Limb (tissue), 2 donors: Measurements from ENCODE around the gene RAET1E.
"Not testable (repeated sequence)": the region's sequence is repeated elsewhere in the genome, so short reads cannot be mapped to it uniquely, and the experiment has no call there.

Experiments
- DNase-seq, 2 donors: peaks; one replicate each; pipeline ENCODE4 v3.0.0-alpha.2; 2016; ENCODE audit errors: extremely low spot score in 2 of 2

The RAET1E gene

GRCh38 chr6:149910721-149911151 is 12.8 kb upstream of the RAET1E start:
- DNase-seq: peak in 1 of 2 donors; percentile 4

GRCh38 chr6:149909701-149910470 is 12.0 kb upstream of the RAET1E start:
- peak in 1 of 2 donors; percentile 10 for DNase-seq

GRCh38 chr6:149908480-149908879 is 10.6 kb upstream of the RAET1E start:
- DNase-seq: not testable (repeated sequence)

GRCh38 chr6:149907317-149907716 is 9.4 kb upstream of the RAET1E start:
- no peak for DNase-seq

GRCh38 chr6:149906405-149906804 is 8.5 kb upstream of the RAET1E start:
- DNase-seq: no peak

GRCh38 chr6:149905911-149906371 is 8.0 kb upstream of the RAET1E start:
- DNase-seq: no peak

GRCh38 chr6:149905371-149905910 is 7.5 kb upstream of the RAET1E start:
- DNase-seq: no peak

- peak in 1 of 2 donors; percentile 13 for DNase-seq
These were observed 6.9 kb upstream of the RAET1E start for GRCh38 chr6:149904661-149905370.

- DNase-seq: peak in 1 of 2 donors; percentile 11
These were observed 6.2 kb upstream of the RAET1E start for GRCh38 chr6:149903938-149904611.

- peak in 1 of 2 donors; percentile 3 for DNase-seq
These were observed 3.7 kb upstream of the RAET1E start for GRCh38 chr6:149901444-149902140.

- no peak for DNase-seq
These were observed 2.9 kb upstream of the RAET1E start for GRCh38 chr6:149900620-149901443.

GRCh38 chr6:149899926-149900619 is 2.2 kb upstream of the RAET1E start:
- no peak for DNase-seq

GRCh38 chr6:149899486-149899885 is 1.6 kb upstream of the RAET1E start:
- no peak for DNase-seq

GRCh38 chr6:149898966-149899365 is 1.1 kb upstream of the RAET1E start:
- DNase-seq: no peak

- no peak for DNase-seq
These were observed 757 bp downstream of the RAET1E start for GRCh38 chr6:149897015-149897697.

GRCh38 chr6:149896491-149896890 is 1.4 kb downstream of the RAET1E start:
- DNase-seq: no peak

GRCh38 chr6:149895833-149896271 is 2.1 kb downstream of the RAET1E start:
- no peak for DNase-seq

- DNase-seq: no peak
These were observed 2.8 kb downstream of the RAET1E start for GRCh38 chr6:149895048-149895590.

- not testable (repeated sequence) for DNase-seq
These were observed 6.0 kb downstream of the RAET1E start for GRCh38 chr6:149891864-149892263.
